ENCODE results near the gene TSSK6.

DNA sequence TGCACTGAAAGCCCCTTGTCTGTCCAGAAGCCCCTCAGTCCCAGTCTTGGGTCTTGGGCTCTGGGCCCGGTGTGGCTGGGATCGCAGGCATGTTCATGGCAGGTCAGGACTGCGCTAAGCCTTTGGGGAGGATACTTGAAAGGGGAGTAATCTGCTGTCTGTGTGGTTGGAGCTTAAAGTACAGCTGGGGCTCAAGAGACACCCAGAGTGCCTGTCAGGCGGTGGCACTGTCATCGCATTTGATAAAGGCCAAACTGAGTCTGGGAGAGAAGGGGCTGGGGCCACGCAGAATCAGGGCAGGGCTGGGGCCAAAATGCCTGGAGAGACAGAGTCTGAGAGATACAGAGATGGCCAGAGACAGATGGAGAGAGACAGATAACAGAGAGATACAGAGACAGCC is 18.5 kb upstream of the TSSK6 start:
- TF ChIP-seq, protein P1, sequence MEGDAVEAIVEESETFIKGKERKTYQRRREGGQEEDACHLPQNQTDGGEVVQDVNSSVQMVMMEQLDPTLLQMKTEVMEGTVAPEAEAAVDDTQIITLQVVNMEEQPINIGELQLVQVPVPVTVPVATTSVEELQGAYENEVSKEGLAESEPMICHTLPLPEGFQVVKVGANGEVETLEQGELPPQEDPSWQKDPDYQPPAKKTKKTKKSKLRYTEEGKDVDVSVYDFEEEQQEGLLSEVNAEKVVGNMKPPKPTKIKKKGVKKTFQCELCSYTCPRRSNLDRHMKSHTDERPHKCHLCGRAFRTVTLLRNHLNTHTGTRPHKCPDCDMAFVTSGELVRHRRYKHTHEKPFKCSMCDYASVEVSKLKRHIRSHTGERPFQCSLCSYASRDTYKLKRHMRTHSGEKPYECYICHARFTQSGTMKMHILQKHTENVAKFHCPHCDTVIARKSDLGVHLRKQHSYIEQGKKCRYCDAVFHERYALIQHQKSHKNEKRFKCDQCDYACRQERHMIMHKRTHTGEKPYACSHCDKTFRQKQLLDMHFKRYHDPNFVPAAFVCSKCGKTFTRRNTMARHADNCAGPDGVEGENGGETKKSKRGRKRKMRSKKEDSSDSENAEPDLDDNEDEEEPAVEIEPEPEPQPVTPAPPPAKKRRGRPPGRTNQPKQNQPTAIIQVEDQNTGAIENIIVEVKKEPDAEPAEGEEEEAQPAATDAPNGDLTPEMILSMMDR (conservative IDR thresholded peaks at IDR 0.05 in 1 of 2, IDR thresholded peaks at IDR 0.05 in 1 of 2; ENCODE audit: extremely low read depth in 1 of 2, insufficient read depth in 1 of 2, low read depth in 1 of 2, low read length in 2 of 2) = no peak
- TF ChIP-seq EZH2 (IDR thresholded peaks at IDR 0.05; ENCODE audit: borderline replicate concordance, low read length) = no peak
